ENCODE data around the gene CMIP. TPM values are rescaled to one million over a fixed set of nuclear protein-coding genes. Genes with fewer than 3 reads are reported as not detected.
"Not testable (repeated sequence)": the region's sequence is repeated elsewhere in the genome, so short reads cannot be mapped to it uniquely, and the experiment has no call there.

CMIP gene
- total RNA-seq, 1 experiment from 2014 or later, result 3.0 TPM

GRCh38 chr16:81678326-81679095 lies 233.9 kb downstream of the CMIP start:
- no peak for DNase-seq (ENCODE audit: low read depth)

GRCh38 chr16:81679721-81680430 lies 235.3 kb downstream of the CMIP start:
- no peak for DNase-seq (ENCODE audit: low read depth)

GRCh38 chr16:81680444-81681275 lies 236.1 kb downstream of the CMIP start:
- DNase-seq (ENCODE audit: low read depth), result no peak

- no peak for DNase-seq (ENCODE audit: low read depth)
Observed at GRCh38 chr16:81681311-81681710, 236.7 kb downstream of the CMIP start.

- no peak for DNase-seq (ENCODE audit: low read depth)
Observed at GRCh38 chr16:81684242-81684837, 239.7 kb downstream of the CMIP start.

GRCh38 chr16:81684901-81685300 lies 240.3 kb downstream of the CMIP start:
- no peak for DNase-seq (ENCODE audit: low read depth)

GRCh38 chr16:81686391-81687130 lies 242.0 kb downstream of the CMIP start:
- no peak for DNase-seq (ENCODE audit: low read depth)

GRCh38 chr16:81687131-81687456 lies 242.5 kb downstream of the CMIP start:
- no peak for DNase-seq (ENCODE audit: low read depth)

GRCh38 chr16:81688182-81688581 lies 243.6 kb downstream of the CMIP start:
- DNase-seq (ENCODE audit: low read depth), result no peak

- DNase-seq (ENCODE audit: low read depth), result not testable (repeated sequence)
Observed at GRCh38 chr16:81688839-81689238, 244.2 kb downstream of the CMIP start.

- DNase-seq (ENCODE audit: low read depth), result no peak
Observed at GRCh38 chr16:81692021-81692420, 247.4 kb downstream of the CMIP start.

GRCh38 chr16:81692571-81692970 lies 248.0 kb downstream of the CMIP start:
- no peak for DNase-seq (ENCODE audit: low read depth)

- no peak for DNase-seq (ENCODE audit: low read depth)
Observed at GRCh38 chr16:81693041-81693743, 248.6 kb downstream of the CMIP start.

GRCh38 chr16:81693744-81694303 lies 249.2 kb downstream of the CMIP start:
- DNase-seq (ENCODE audit: low read depth), result no peak

GRCh38 chr16:81694494-81695280 lies 250.1 kb downstream of the CMIP start:
- DNase-seq (ENCODE audit: low read depth), result no peak

GRCh38 chr16:81695321-81696165 lies 250.9 kb downstream of the CMIP start:
- DNase-seq (ENCODE audit: low read depth), result no peak

- no peak for DNase-seq (ENCODE audit: low read depth)
Observed at GRCh38 chr16:81696166-81696960, 251.8 kb downstream of the CMIP start.
